GM12878 (cell line): ENCODE measurements around the gene HLA-DPB1. TPM values are rescaled to one million over a fixed set of nuclear protein-coding genes. Genes with fewer than 3 reads are reported as not detected.

Experiments used
- ATAC-seq: fragments of 200-7000 bp; cut with Tn5 transposase; 3 replicates; pipeline ENCODE4 v1.9.1; 2020; ENCODE audit warnings: mild to moderate bottlenecking, moderate library complexity
- BruUV-seq: library from RNA; stranded (reverse); fragments of 400-500 nt; replicated peaks from 2 replicates; lab custom pipeline; 2021; lab: Mats Ljungman, UMichigan
- CTCF ChIA-PET: fragments of 300-600 bp; sonication (Branson Sonifier 250); formaldehyde crosslinking; extraction: SDS; loops from one replicate; lab custom pipeline; 2021; ENCODE audit warnings: inconsistent platforms; lab: Yijun Ruan, JAX
- POLR2A ChIA-PET: fragments of 350-600 bp; formaldehyde crosslinking; extraction: SDS; loops from one replicate; lab custom pipeline; 2021; ENCODE audit warnings: inconsistent platforms; lab: Charles Lee
- RAD21 ChIA-PET: fragments of 300-600 bp; sonication (Branson Sonifier 250); formaldehyde crosslinking; loops from one replicate; lab custom pipeline; 2023; ENCODE audit warnings: antibody characterized with exemption; ENCODE audit not compliant: unreplicated experiment; lab: Charles Lee
- SMC1A ChIA-PET: fragments of 300-600 bp; sonication (Branson Sonifier 250); formaldehyde crosslinking; loops from one replicate; lab custom pipeline; 2023; ENCODE audit not compliant: unreplicated experiment, uncharacterized antibody; lab: Charles Lee
- DNase-seq: peaks from one replicate; pipeline ENCODE4 v3.0.0-alpha.2; 2011; ENCODE audit warnings: low read depth, low spot score
- FAIRE-seq: peaks from 3 replicates; lab custom pipeline; 2011; peaks lifted over from hg19 to GRCh38; lab: Jason Lieb, UNC
- H2AFZ ChIP-seq: 2 replicates; pipeline ENCODE4 v1.6.0; 2011; ENCODE audit warnings: low read depth, low read length, control low read depth; ENCODE audit not compliant: control insufficient read depth
- H3K27ac ChIP-seq: 2 replicates; pipeline ENCODE4 v1.5.1; 2011; ENCODE audit warnings: control low read depth; ENCODE audit not compliant: control insufficient read depth, insufficient read depth
- H3K27me3 ChIP-seq, 2 experiments: replicated peaks in 1 of 2; 2 replicates each; pipeline versions ENCODE4 v1.6.0 to v1.6.1; 2011; ENCODE audit warnings: low read length in 1 of 2; ENCODE audit not compliant: control insufficient read depth in 2 of 2, insufficient read depth in 2 of 2
- H3K36me3 ChIP-seq, 2 experiments: 2 replicates each; pipeline ENCODE4 v1.5.1; 2011; ENCODE audit warnings: low read length in 1 of 2; ENCODE audit not compliant: control insufficient read depth in 2 of 2, insufficient read depth in 2 of 2
- H3K4me1 ChIP-seq: 2 replicates; pipeline ENCODE4 v1.6.1; 2011; ENCODE audit warnings: mild to moderate bottlenecking, low read length, moderate library complexity, mixed read lengths; ENCODE audit not compliant: control insufficient read depth, insufficient read depth
- H3K4me2 ChIP-seq: 2 replicates; pipeline ENCODE4 v1.6.0; 2011; ENCODE audit warnings: control low read depth; ENCODE audit not compliant: control insufficient read depth, insufficient read depth
- H3K4me3 ChIP-seq: fragments of 200-600 bp; sonication (generic); 2 replicates; pipeline ENCODE4 v1.5.1; 2016
- H3K79me2 ChIP-seq: 2 replicates; pipeline ENCODE4 v1.6.0; 2011; ENCODE audit warnings: low read length; ENCODE audit not compliant: control insufficient read depth, insufficient read depth
- H3K9ac ChIP-seq: 2 replicates; pipeline ENCODE4 v1.8.0; 2011; ENCODE audit warnings: low read length, control low read depth, mixed read lengths; ENCODE audit not compliant: control insufficient read depth, insufficient read depth
- H3K9me3 ChIP-seq: replicated peaks from 3 replicates; pipeline ENCODE4 v1.5.1; 2011; ENCODE audit warnings: mild to moderate bottlenecking, low read length; ENCODE audit not compliant: control insufficient read depth, insufficient read depth
- H4K20me1 ChIP-seq: 2 replicates; pipeline ENCODE4 v1.6.0; 2011; ENCODE audit not compliant: control insufficient read depth, insufficient read depth
- CHD2 ChIP-seq: IDR thresholded peaks from 2 replicates; pipeline ENCODE4 v1.6.1; 2011; ENCODE audit warnings: low read depth, low read length, improper control_type of control experiment, borderline replicate concordance
- CHD4 ChIP-seq: fragments of 200-600 bp; sonication (generic); IDR thresholded peaks from 2 replicates; pipeline ENCODE4 v1.6.1; 2016; ENCODE audit warnings: mild to moderate bottlenecking
- HDAC6 ChIP-seq: fragments of 200-600 bp; sonication (generic); IDR thresholded peaks from one replicate; pipeline ENCODE4 v1.8.0; 2017; ENCODE audit warnings: antibody characterized with exemption; ENCODE audit not compliant: unreplicated experiment
- JUNB ChIP-seq: IDR thresholded peaks from 2 replicates; pipeline ENCODE4 v1.6.1; 2016; ENCODE audit warnings: antibody characterized with exemption, mild to moderate bottlenecking
- MTA2 ChIP-seq: fragments of 450-650 bp; IDR thresholded peaks from 2 replicates; pipeline ENCODE4 v1.6.1; 2016; ENCODE audit warnings: low read depth, mild to moderate bottlenecking, moderate library complexity
- PAX5 ChIP-seq: IDR thresholded peaks from 2 replicates; pipeline ENCODE4 v1.6.1; 2011; ENCODE audit warnings: low read depth, low read length, borderline replicate concordance
- SMAD1 ChIP-seq: fragments of 450-650 bp; IDR thresholded peaks from 2 replicates; pipeline ENCODE4 v1.6.1; 2018; ENCODE audit warnings: mild to moderate bottlenecking, low read depth; ENCODE audit not compliant: partially characterized antibody
- SPI1 ChIP-seq: IDR thresholded peaks from 2 replicates; pipeline ENCODE4 v1.6.1; 2011; ENCODE audit warnings: low read depth, mild to moderate bottlenecking, low read length, moderate library complexity, borderline replicate concordance; ENCODE audit not compliant: insufficient read depth
- TBL1XR1 ChIP-seq: IDR thresholded peaks from 2 replicates; pipeline ENCODE4 v1.6.1; 2012; ENCODE audit warnings: low read depth, low read length, improper control_type of control experiment
- TCF12 ChIP-seq: IDR thresholded peaks from 2 replicates; pipeline ENCODE4 v1.6.1; 2011; ENCODE audit warnings: low read depth, mild to moderate bottlenecking, low read length
- TCF7 ChIP-seq: IDR thresholded peaks from 2 replicates; pipeline ENCODE4 v1.6.1; 2014; ENCODE audit warnings: antibody characterized with exemption, borderline replicate concordance
- WGBS: methylation state at CpG from one replicate; pipeline ENCODE4 v1.1.6; 2016; ENCODE audit warnings: low lambda C conversion rate; ENCODE audit not compliant: insufficient replicate concordance, insufficient coverage; ENCODE audit errors: missing lambda C conversion rate; 5-methylcytosine and 5-hydroxymethylcytosine counted together
- in situ Hi-C: fragments of 300-500 bp; cut with MboI; formaldehyde crosslinking; loops from 9 replicates; pipeline ENCODE4 v1.14.3; 2018; ENCODE audit warnings: mixed read lengths
- intact Hi-C: fragments of 100-400 bp; cut with micrococcal nuclease; formaldehyde crosslinking; loops from one replicate; pipeline ENCODE4 v1.14.2; 2022; ENCODE audit not compliant: unreplicated experiment
- polyA plus RNA-seq, 11 experiments: library from polyadenylated mRNA; depleted of rRNA in 4 of 11; unstranded in 6 of 11; stranded (reverse) in 5 of 11; fragments of >200 nt; fragmentation: Nextera tagmentation in 4 of 11; fragmentation: Illumina TruSeq in 1 of 11; extraction: Ambion mirVana in 4 of 11; extraction: Trizol in 1 of 11; gene quantifications; 1 replicate in 1 of 11; 2 replicates in 10 of 11; pipeline versions ENCODE4 v1.2.1 to v1.2.3, GENCODE V29; 2011 to 2016; ENCODE audit warnings: inconsistent platforms in 2 of 11, missing spikeins in 2 of 11, low read depth in 1 of 11
- total RNA-seq, 4 experiments: library from RNA; depleted of rRNA in 3 of 4; stranded (reverse); fragments of >200 nt in 3 of 4; fragmentation: Illumina TruSeq in 1 of 4; extraction: Trizol in 1 of 4; gene quantifications; 2 replicates each; pipeline versions ENCODE4 v1.2.1 to v1.2.3, GENCODE V29; 2013 to 2021

HLA-DPB1 gene
- total and polyA plus RNA-seq, 10 of the 15 experiments (the other 5 are each of a cell fraction or from before 2014, with no cell fraction given) = 101 to 675 (median 352) TPM

DNA sequence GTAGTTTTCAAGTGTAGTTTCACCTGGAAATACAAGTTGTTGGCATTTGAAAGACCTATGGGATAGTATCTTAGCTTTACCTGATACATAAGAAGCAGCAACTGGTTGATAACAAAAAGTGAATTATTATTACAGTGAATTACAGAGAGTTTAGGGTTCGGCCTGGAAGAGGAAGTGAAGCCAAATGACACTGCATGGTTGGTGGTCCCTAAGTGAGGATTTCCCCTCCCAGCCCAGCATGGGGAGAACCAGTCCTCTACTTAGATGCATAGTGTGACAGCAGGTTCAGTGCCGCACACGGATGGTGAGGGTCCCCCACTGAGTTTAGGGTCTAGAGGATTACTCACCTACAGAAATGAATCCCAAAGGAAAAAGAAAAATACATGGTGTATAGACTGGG, 18.1 kb downstream of the HLA-DPB1 start:
- Histone ChIP-seq H3K36me3 (no peaks in the 10 kb centered on the region), H2AFZ (no peak overlapping the region), H3K27me3 (no peaks in the 10 kb centered on the region), H3K4me2 (no peak overlapping the region), H3K9ac (no peak overlapping the region), H4K20me1 (no peaks in the 10 kb centered on the region), H3K4me1 (no peaks in the 10 kb centered on the region), H3K4me3 (no peak overlapping the region), H3K27ac (no peak overlapping the region), H3K79me2 (no peaks in the 10 kb centered on the region), H3K9me3 (peaks cover 4% of the 10 kb centered on the region; the same call in 2 of the 3 replicates)
- ChIA-PET SMC1A (interaction anchor here (0.7 to 1.3 kb wide), 3 partner anchors 20 to 81 kb away, joined by 3 read pairs; no protein-coding TSS in a partner anchor), POLR2A (no interaction called here), RAD21 (no interaction called here), CTCF (interaction anchor here (0.5 to 1.2 kb wide), 4 partner anchors 18 to 81 kb away, joined by 3 to 5 read pairs (median 3); no protein-coding TSS in a partner anchor)
- ATAC-seq (no peak), FAIRE-seq (no peak), DNase-seq (no peak)
- intact Hi-C loops (loop anchor here (2.0 kb wide), 1 partner anchor 79 kb away; no protein-coding TSS in a partner anchor), in situ Hi-C loops (no loop called here)
- no TSS peak for BruUV-seq
- 37% methylated on average over 3 of the region's 3 CpGs for WGBS
- TF ChIP-seq SPI1 (peak; percentile 79; the same call in 1 of the 2 replicates), JUNB (0 out of 2 replicates have a peak, but pooled peaks have one; percentile 9), PAX5 (no peak)

DNA sequence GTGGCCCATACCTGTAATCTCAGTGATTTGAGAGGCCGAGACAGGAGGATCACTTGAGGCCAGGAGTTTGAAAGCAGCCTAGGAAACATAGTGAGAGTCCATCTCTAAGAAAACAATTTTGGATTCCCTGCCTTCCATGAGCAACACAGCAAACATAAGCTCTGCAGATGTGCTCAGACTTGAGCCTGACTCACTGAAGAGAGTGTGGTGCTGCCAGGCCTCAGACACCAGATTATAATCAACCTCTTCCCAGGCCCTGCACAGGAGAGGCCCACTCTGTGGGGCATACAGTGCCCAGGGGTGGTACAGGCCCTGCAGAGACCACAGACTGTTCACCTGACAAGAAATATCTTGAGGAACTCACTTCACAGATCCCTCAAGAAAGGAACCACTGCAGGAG, 19.9 kb downstream of the HLA-DPB1 start:
- BruUV-seq = no TSS peak
- Histone ChIP-seq H3K4me2 (no peak overlapping the region), H3K9ac (no peak overlapping the region), H2AFZ (no peak overlapping the region), H4K20me1 (no peaks in the 10 kb centered on the region), H3K27ac (no peak overlapping the region), H3K36me3 (no peaks in the 10 kb centered on the region), H3K4me3 (no peak overlapping the region), H3K79me2 (no peaks in the 10 kb centered on the region), H3K9me3 (peaks cover 4% of the 10 kb centered on the region; the same call in 2 of the 3 replicates), H3K27me3 (no peaks in the 10 kb centered on the region), H3K4me1 (no peaks in the 10 kb centered on the region)
- no peak for TF ChIP-seq CHD2
- TF ChIP-seq HDAC6 = no peak
- no peak for TF ChIP-seq SMAD1
- no peak for TF ChIP-seq TCF12
- no peak for TF ChIP-seq MTA2
- TF ChIP-seq CHD4 = no peak
- TF ChIP-seq TCF7 = no peak
- no peak for TF ChIP-seq TBL1XR1
- no peak for DNase-seq
- ChIA-PET CTCF (interaction anchor here (2.5 kb wide), 1 partner anchor 12 kb away, joined by 6 read pairs; no protein-coding TSS in a partner anchor), RAD21 (no interaction called here), POLR2A (no interaction called here), SMC1A (no interaction called here)
- FAIRE-seq = no peak
- no peak for ATAC-seq
- intact Hi-C loops = no loop called here
- in situ Hi-C loops = no loop called here
- WGBS = 69% methylated on average over 1 of the region's 1 CpG
